Activated CD4-positive, alpha-beta T cell treated with anti-CD3 and anti-CD28 coated beads, Interleukin-2, amount 10 ng/mL, durations not matched to agents 24 days and 14 days (primary cell): ENCODE data around the gene ANO2. TPM values are rescaled to one million over a fixed set of nuclear protein-coding genes. Genes with fewer than 3 reads are reported as not detected.

ENCODE experiments used
- DNase-seq: peaks from one replicate; pipeline ENCODE4 v3.0.0; 2022
- H3K27ac Mint-ChIP-seq: one replicate; pipeline ENCODE4 v1.8.0; 2022; ENCODE audit warnings: mild to moderate bottlenecking, mixed read lengths
- H3K27me3 Mint-ChIP-seq: one replicate; pipeline ENCODE4 v1.8.0; 2022; ENCODE audit warnings: mixed read lengths
- H3K36me3 Mint-ChIP-seq: one replicate; pipeline ENCODE4 v1.8.0; 2022; ENCODE audit warnings: low read depth, mild to moderate bottlenecking, mixed read lengths
- H3K4me1 Mint-ChIP-seq: one replicate; pipeline ENCODE4 v1.8.0; 2021; ENCODE audit warnings: mixed read lengths
- H3K4me3 Mint-ChIP-seq: one replicate; pipeline ENCODE4 v1.8.0; 2022; ENCODE audit warnings: mild to moderate bottlenecking, moderate library complexity, mixed read lengths
- H3K9me3 Mint-ChIP-seq: one replicate; pipeline ENCODE4 v1.8.0; 2021; ENCODE audit warnings: mixed read lengths
- intact Hi-C: fragments of 100-400 bp; cut with micrococcal nuclease; formaldehyde crosslinking; loops from one replicate; pipeline ENCODE4 v1.15.1; 2023
- total RNA-seq: library from RNA; stranded (reverse); gene quantifications from 2 replicates; pipeline ENCODE4 v1.2.3, GENCODE V29; 2022

The ANO2 gene
- total RNA-seq, 1 donor from 2014 or later = not detected

DNA sequence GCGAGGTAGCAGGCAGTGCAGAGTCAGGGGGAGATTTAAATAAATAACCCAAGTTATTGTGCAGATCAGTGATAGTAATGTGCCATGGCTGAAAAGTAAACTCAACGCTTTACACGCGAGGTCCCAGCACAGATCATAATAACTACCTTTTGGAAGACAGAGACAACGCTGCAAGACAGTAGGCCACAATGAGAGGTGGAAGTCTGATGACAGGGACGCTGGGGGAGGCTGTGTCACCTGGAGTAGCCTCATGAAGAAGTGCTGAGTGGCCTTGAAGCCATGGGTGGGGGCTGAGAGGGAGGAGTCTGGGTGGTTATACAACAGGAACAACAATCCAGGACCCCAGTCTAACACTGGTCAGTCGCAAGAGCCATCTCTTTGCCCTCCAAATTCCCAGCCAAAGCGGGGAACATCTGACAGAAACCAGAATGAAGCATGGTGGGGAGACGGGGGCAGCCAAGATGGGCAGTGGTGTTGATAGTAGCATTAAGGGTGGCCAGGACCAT lies 28.2 kb downstream of the ANO2 start:
- Mint-ChIP-seq H3K4me3 (no peak overlapping the region), H3K36me3 (no peaks in the 10 kb centered on the region), H3K27me3 (no peaks in the 10 kb centered on the region), H3K9me3 (no peaks in the 10 kb centered on the region), H3K27ac (no peak overlapping the region), H3K4me1 (no peaks in the 10 kb centered on the region)
- no peak for DNase-seq
- intact Hi-C loops = no loop called here

DNA sequence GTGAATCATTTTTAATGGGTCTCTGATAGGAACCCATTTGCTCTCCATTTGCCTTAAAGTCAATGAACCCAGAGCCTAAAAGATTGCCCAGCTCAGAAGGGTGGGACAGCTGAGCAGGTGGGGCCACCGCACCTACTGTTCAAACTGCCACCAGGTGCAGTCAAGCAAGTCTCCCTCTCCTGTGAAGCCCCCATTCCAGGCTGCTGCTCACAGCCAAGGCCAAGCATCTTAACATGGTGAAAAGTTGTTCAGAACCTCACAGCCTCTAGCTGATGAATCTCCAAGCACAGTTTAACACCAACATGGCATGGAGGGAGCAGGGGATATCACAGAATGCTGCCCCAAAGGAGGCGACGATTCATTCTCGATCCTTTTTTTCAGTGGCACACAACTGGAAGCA lies 29.5 kb downstream of the ANO2 start:
- Mint-ChIP-seq H3K27ac (no peak overlapping the region), H3K9me3 (no peaks in the 10 kb centered on the region), H3K36me3 (no peaks in the 10 kb centered on the region), H3K27me3 (no peaks in the 10 kb centered on the region), H3K4me1 (no peaks in the 10 kb centered on the region), H3K4me3 (no peak overlapping the region)
- intact Hi-C loops = no loop called here
- no peak for DNase-seq

DNA sequence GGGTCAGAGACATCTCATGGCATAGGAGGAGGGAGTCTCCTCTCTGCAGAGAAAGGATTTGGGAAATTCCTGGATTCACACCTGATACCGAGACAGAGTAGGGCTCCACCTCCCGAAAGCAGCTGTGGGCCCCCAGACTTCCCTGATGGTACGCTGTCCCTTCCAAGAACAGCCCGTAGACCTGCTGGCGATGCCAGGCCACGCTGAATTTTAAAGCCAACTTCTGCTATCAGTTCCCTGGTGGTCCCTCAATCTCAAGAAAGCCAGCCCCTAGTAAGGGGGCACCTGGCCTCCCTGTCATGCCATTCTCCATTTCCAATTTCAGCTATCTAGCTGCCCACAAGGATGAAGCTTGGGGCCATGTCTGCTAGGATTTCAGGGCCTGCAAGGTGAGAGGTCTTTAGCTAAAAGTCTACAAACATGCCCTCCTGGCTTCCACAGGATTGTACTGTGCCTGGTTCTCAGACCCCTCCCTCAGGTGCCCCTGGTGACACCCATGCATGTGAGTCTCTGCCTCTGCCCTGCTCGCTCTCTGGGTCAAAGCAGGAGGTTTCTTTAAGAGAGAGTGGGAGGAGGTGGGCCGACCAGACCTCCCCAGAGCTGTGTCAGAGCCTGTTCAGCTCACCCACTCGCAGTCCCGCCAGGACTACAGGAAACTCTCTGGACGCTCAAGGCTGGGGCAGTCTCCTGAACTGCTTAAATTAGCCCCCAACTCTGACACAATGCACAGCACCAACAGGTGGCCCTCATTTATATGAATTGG lies 30.5 kb downstream of the ANO2 start:
- Mint-ChIP-seq H3K9me3 (no peaks in the 10 kb centered on the region), H3K27me3 (no peaks in the 10 kb centered on the region), H3K27ac (no peak overlapping the region), H3K4me3 (no peak overlapping the region), H3K36me3 (no peaks in the 10 kb centered on the region), H3K4me1 (no peaks in the 10 kb centered on the region)
- DNase-seq = no peak
- intact Hi-C loops = no loop called here

DNA sequence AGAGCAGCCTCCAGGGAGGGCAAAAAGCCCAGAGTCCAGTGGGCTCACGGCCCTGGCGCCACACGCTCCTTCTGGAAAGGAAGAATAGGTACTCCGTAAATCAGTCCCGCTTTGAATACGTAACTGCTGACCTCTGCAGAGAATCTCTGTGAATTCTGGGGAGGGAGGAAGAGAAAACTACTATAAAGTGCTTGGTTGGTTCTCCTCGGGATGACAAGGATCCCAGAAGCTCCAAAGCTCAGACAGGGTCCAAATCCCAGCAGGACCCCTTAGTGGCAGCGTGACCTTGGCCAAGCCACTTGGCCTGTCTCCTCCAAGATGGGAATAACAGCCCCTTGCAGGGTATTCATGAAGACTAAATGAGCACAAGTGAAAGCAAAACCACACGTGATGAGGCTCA lies 31.7 kb downstream of the ANO2 start:
- H3K27me3 Mint-ChIP-seq = no peaks in the 10 kb centered on the region
- H3K4me3 Mint-ChIP-seq = no peak overlapping the region
- H3K4me1 Mint-ChIP-seq = no peaks in the 10 kb centered on the region
- no peak for DNase-seq
- no peak overlapping the region for H3K27ac Mint-ChIP-seq
- intact Hi-C loops = no loop called here
- H3K36me3 Mint-ChIP-seq = no peaks in the 10 kb centered on the region
- no peaks in the 10 kb centered on the region for H3K9me3 Mint-ChIP-seq

DNA sequence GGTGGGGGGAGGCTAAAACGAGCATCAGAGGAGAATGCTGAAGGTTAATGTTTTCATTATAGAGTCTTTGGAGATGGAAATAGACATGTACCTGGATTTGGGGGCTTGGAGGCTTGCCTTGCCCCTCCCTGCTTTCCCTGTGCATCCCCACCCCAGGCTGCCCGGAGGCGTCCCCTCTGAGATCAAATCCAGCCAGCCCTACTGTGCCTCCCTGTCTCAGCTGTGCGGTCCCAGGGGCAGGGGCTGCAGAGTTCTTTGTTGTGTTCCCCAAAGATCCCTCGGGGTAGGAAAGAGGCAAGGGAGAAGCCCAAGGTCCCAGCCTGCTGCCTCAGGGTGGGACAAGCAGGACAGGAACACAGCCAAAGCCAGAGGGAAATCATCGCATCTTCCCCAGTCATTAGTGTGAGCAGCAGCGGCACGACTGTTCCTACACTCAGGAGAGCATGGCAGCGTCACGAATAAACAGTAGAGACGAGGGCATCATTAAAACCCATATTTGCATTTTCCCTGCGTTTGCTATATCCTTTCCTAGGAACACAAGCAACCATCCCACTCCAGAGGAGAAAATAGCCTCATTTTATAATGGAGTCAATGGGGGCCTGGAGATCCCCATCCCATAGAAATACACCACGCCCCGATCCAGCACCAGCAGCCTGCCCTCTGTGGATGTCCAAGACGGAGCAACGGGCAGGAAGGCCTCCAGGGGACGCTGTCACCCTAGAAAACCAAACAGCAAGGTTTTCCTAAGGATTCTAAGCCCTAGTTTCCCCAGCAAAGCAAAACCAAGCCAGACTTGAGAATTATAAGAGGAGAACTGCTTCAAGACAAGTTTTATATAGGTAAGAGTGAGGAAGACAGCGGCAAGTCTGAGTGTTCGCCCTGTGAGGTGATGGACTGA lies 32.4 kb downstream of the ANO2 start:
- no peaks in the 10 kb centered on the region for H3K4me1 Mint-ChIP-seq
- intact Hi-C loops = no loop called here
- no peak overlapping the region for H3K27ac Mint-ChIP-seq
- H3K36me3 Mint-ChIP-seq = no peaks in the 10 kb centered on the region
- no peak overlapping the region for H3K4me3 Mint-ChIP-seq
- H3K9me3 Mint-ChIP-seq = no peaks in the 10 kb centered on the region
- no peak for DNase-seq
- H3K27me3 Mint-ChIP-seq = no peaks in the 10 kb centered on the region

DNA sequence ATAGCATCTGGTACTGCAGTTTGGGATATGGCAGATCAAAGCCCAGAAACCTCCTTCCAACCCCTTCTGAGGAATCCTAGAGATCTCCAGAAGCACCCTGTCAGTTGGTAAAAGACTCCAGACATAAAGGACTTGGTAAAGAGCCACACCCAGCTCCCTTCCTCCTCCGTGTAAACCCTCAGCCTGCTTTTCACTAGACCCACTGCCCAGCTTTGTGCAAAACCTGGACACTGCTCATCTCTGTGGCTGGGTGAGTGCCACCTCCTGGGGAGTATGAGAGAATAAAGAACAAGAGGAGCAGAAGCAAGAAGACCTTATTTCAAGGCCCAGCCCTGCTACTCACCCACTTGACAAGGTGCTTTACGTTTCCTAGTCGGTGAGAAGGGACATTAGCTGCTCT lies 33.0 kb downstream of the ANO2 start:
- DNase-seq = no peak
- Mint-ChIP-seq H3K27me3 (no peaks in the 10 kb centered on the region), H3K36me3 (no peaks in the 10 kb centered on the region), H3K4me1 (no peaks in the 10 kb centered on the region), H3K9me3 (no peaks in the 10 kb centered on the region), H3K4me3 (no peak overlapping the region), H3K27ac (no peak overlapping the region)
- intact Hi-C loops = no loop called here

DNA sequence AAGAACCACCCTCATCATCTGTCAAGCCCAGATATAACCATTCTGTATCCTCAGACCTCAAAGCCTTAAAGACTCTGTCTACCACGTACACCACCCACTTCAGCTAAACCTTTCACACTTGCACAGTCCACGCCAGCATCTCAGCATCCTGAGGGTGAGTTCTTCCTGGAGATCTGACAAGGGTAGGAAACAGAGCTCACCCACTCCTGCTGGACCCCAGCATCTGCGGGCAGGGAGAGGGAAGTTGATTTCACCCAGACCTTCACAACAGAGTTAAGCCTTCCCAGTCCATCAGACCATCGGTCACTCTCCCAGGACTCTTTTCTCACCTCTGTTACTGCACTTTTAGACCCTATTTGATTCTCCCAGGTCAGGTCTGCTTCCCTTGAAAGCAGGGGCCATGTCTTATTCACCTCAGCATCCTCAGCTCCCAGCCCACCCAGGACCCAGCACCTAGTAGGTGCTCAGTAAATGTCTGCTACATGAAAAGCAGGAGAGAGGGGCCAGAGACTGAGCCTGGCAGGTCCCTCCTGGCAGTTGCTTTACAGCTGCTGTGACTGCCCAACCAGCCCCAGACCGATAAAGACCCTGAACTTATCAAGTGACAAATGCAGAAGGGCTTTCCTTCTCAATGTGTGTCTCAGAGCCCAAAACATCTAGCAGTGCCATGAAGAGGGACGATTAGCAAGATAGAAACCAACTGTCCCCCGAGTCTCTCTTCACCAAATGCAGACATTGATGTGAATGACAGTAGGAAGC lies 34.1 kb downstream of the ANO2 start:
- no peaks in the 10 kb centered on the region for H3K27me3 Mint-ChIP-seq
- no peaks in the 10 kb centered on the region for H3K4me1 Mint-ChIP-seq
- H3K4me3 Mint-ChIP-seq = no peak overlapping the region
- intact Hi-C loops = no loop called here
- H3K27ac Mint-ChIP-seq = no peak overlapping the region
- no peak for DNase-seq
- H3K36me3 Mint-ChIP-seq = no peaks in the 10 kb centered on the region
- H3K9me3 Mint-ChIP-seq = no peaks in the 10 kb centered on the region

DNA sequence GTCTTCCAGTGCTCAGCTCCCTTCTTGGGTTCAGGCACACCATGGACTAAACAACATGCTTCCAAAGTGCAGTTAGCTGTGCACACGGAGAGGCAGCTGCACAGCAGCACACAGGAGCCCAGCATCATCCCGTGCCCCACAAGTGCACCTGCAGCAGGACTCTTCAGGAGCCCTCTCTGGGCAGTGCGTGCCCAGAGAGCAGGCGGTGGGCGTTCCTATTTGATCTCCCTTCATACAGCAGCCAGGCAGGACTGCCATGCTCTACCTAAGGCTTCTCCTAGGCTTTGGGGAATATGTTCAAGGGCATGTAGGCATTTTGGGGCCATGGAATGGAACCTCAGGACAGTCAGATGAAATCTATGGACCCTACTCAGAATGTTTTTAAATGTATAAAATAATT lies 35.5 kb downstream of the ANO2 start:
- H3K27ac Mint-ChIP-seq = no peak overlapping the region
- no peaks in the 10 kb centered on the region for H3K36me3 Mint-ChIP-seq
- no peaks in the 10 kb centered on the region for H3K9me3 Mint-ChIP-seq
- no peaks in the 10 kb centered on the region for H3K4me1 Mint-ChIP-seq
- no peaks in the 10 kb centered on the region for H3K27me3 Mint-ChIP-seq
- no peak overlapping the region for H3K4me3 Mint-ChIP-seq
- DNase-seq = no peak
- intact Hi-C loops = no loop called here

DNA sequence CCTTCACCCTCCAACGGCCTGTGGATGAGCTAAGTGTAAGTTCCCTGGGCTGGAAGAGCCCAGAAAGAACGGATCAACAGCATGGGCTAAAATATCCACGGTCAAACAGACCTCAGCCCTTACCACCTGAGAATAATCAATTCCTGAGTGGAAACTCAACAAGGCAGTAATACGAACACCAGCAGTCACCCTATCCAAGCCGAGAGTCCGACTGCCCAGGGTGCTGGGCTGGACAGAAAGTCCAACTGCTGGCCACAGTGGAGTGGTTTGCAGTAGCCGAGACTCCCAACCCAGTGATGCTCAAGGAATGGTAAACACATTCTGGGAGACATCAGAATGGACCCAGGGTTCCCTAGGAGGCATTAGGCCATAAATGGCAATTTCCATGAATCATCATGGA lies 36.8 kb downstream of the ANO2 start:
- Mint-ChIP-seq H3K36me3 (no peaks in the 10 kb centered on the region), H3K4me3 (no peak overlapping the region), H3K27me3 (no peaks in the 10 kb centered on the region), H3K4me1 (no peaks in the 10 kb centered on the region), H3K9me3 (no peaks in the 10 kb centered on the region), H3K27ac (no peak overlapping the region)
- no peak for DNase-seq
- intact Hi-C loops = no loop called here

DNA sequence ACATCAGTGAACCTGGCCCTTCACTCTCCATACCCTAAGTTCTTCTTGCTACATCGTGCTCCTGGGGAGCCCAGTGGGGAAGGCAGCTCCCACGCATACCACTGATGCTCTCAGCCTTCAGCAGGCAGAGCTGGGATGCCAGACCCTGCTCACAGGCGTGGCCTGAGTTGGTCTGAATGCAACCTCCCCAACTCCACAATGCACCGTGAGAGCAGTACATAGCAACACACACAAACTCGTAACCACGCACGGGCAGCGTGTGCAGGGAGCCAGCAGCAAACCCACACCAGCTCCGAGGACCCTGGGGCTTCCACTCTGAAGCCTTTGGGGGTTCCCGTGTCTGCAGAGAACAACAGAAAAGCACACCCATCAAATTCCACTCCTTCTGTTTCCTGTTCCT lies 37.3 kb downstream of the ANO2 start:
- H3K36me3 Mint-ChIP-seq = no peaks in the 10 kb centered on the region
- intact Hi-C loops = no loop called here
- H3K27ac Mint-ChIP-seq = no peak overlapping the region
- H3K9me3 Mint-ChIP-seq = no peaks in the 10 kb centered on the region
- no peak for DNase-seq
- H3K27me3 Mint-ChIP-seq = no peaks in the 10 kb centered on the region
- H3K4me3 Mint-ChIP-seq = no peak overlapping the region
- no peaks in the 10 kb centered on the region for H3K4me1 Mint-ChIP-seq

DNA sequence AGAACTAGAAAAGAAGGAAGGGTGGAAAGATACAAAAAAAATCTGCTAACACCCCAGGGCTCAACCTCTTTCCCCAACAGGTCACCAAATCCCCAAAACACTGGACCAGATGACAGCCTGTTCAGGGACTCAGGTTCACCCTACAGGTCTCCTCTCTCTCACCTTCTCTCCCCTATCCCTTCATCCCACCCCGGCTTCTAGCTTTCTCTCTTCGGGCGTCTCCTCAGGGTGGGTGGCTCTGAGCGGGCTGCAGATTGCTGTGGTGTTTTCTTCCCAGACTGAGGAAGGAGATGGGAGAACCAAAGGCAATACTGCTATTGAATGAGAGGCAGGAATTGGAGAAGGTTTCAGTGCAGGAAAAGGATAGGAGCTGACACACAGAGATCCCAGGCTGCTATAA lies 39.3 kb downstream of the ANO2 start:
- Mint-ChIP-seq H3K9me3 (no peaks in the 10 kb centered on the region), H3K4me1 (no peaks in the 10 kb centered on the region), H3K27ac (no peak overlapping the region), H3K4me3 (no peak overlapping the region), H3K27me3 (no peaks in the 10 kb centered on the region), H3K36me3 (no peaks in the 10 kb centered on the region)
- intact Hi-C loops = no loop called here
- DNase-seq = no peak

DNA sequence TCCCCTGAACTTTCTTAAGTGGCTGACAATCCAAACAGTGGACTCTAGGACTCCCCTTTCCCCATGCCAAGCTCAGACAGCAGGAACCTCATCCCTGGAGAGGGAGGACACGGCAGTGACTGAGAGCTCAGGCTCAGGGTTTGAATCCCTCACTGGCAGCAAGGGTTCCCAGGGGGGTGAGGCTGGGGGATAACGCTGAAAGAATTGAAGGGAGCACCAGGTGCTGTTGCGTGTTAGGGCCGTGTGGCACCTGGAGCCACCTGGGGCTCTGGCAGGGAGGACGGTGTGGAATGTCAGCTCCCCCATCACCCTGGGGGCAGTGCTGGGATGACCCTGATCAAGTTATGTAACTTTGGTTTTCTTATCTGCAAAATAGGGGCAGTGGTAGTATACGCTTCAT lies 40.1 kb downstream of the ANO2 start:
- intact Hi-C loops = no loop called here
- no peaks in the 10 kb centered on the region for H3K27me3 Mint-ChIP-seq
- H3K4me1 Mint-ChIP-seq = no peaks in the 10 kb centered on the region
- no peaks in the 10 kb centered on the region for H3K9me3 Mint-ChIP-seq
- H3K36me3 Mint-ChIP-seq = no peaks in the 10 kb centered on the region
- no peak overlapping the region for H3K27ac Mint-ChIP-seq
- no peak for DNase-seq
- H3K4me3 Mint-ChIP-seq = no peak overlapping the region

DNA sequence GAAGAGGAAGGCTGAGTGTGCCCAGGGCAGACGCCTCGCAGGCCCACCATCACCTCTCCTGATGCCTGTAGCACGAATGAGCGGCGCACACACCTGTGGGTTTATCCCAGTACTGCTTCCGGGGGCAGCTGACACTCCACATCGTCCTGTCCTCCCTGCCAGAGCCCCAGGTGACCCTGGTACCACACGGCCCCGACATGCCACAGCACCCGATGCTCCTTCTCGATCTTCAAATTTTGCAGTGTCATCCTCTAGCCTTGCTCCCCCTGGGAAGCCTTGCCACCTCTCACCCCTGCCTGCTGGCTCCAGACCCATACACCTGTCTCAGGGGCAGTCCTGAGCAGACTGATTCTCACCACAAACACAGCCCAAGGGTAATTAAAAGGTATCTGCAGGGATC lies 40.6 kb downstream of the ANO2 start:
- Mint-ChIP-seq H3K27ac (no peak overlapping the region), H3K4me1 (no peaks in the 10 kb centered on the region), H3K36me3 (no peaks in the 10 kb centered on the region), H3K27me3 (no peaks in the 10 kb centered on the region), H3K4me3 (no peak overlapping the region), H3K9me3 (no peaks in the 10 kb centered on the region)
- intact Hi-C loops = no loop called here
- no peak for DNase-seq

DNA sequence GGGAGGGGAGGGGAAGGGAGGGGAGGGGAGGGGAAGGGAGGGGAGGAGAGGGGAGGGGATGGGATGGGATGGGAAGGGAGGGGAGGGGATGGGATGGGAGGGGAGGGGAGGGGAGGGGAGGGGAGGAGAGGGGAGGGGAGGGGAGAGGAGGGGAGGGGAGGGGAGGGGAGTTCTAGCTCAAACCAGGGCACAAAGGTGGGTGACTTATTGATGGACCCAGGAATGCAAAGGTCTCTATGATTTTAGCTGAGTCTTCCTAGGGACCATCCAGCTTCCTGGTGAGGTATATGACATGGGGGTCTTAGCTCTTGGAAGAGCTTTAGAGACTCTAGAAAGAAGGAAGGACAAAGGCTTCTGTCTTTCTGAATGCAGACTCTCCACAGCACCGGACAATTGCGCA lies 42.3 kb downstream of the ANO2 start:
- Mint-ChIP-seq H3K4me1 (no peaks in the 10 kb centered on the region), H3K4me3 (no peak overlapping the region), H3K27ac (no peak overlapping the region), H3K9me3 (no peaks in the 10 kb centered on the region), H3K27me3 (no peaks in the 10 kb centered on the region), H3K36me3 (no peaks in the 10 kb centered on the region)
- intact Hi-C loops = no loop called here
- DNase-seq = no peak
